HepG2 (cell line): ENCODE measurements around the gene SUSD2. TPM values are rescaled to one million over a fixed set of nuclear protein-coding genes. Genes with fewer than 3 reads are reported as not detected.
"Not testable (repeated sequence)": the region's sequence is repeated elsewhere in the genome, so short reads cannot be mapped to it uniquely, and the experiment has no call there.

Experiments used
- ATAC-seq: fragments of 200-7000 bp; cut with Tn5 transposase; 3 replicates; pipeline ENCODE4 v1.9.1; 2020; ENCODE audit warnings: mild to moderate bottlenecking, moderate library complexity
- BruUV-seq: library from RNA; stranded (reverse); fragments of 400-500 nt; replicated peaks from 2 replicates; lab custom pipeline; 2021; lab: Mats Ljungman, UMichigan
- CTCF ChIA-PET: fragments of 300-600 bp; formaldehyde crosslinking; extraction: SDS; loops from one replicate; lab custom pipeline; 2021; ENCODE audit warnings: low total read pairs, inconsistent platforms, low intra/inter-chr PET ratio; lab: Yijun Ruan, JAX
- POLR2A ChIA-PET: fragments of 350-600 bp; sonication (Branson Sonifier 250); formaldehyde crosslinking; loops from one replicate; lab custom pipeline; 2020; ENCODE audit warnings: antibody characterized with exemption, inconsistent platforms; lab: Yijun Ruan, JAX
- DNase-seq: peaks from one replicate; pipeline ENCODE4 v3.0.0-alpha.2; 2015; ENCODE audit warnings: low spot score
- FAIRE-seq: peaks from 3 replicates; lab custom pipeline; 2011; peaks lifted over from hg19 to GRCh38; lab: Jason Lieb, UNC
- H2AFZ ChIP-seq: one replicate; pipeline ENCODE4 v1.6.1; 2011; ENCODE audit warnings: low read length, inconsistent platforms
- H3K27ac ChIP-seq: fragments of 300-600 bp; 3 replicates; pipeline ENCODE4 v1.8.0; 2011; ENCODE audit warnings: mixed run types, mild to moderate bottlenecking, mixed read lengths, low read length, inconsistent platforms; ENCODE audit not compliant: insufficient read depth; ENCODE audit errors: extremely low read length
- H3K27me3 ChIP-seq, 2 experiments: fragments of 200-600 bp in 1 of 2; 2 replicates in 1 of 2; 3 replicates in 1 of 2; pipeline versions ENCODE4 v1.6.0 to v1.8.0; 2011; ENCODE audit warnings: low read length in 2 of 2, mild to moderate bottlenecking in 2 of 2, moderate library complexity in 2 of 2, inconsistent platforms in 1 of 2; ENCODE audit not compliant: insufficient read depth in 2 of 2, control insufficient read depth in 1 of 2
- H3K36me3 ChIP-seq, 2 experiments: fragments of 200-600 bp in 1 of 2; replicated peaks in 1 of 2; 2 replicates in 1 of 2; 3 replicates in 1 of 2; pipeline versions ENCODE4 v1.5.1 to v1.8.0; 2011; ENCODE audit warnings: low read length in 2 of 2, inconsistent platforms in 1 of 2; ENCODE audit not compliant: insufficient read depth in 2 of 2, control insufficient read depth in 1 of 2
- H3K4me1 ChIP-seq: 2 replicates; pipeline ENCODE4 v1.5.1; 2012; ENCODE audit warnings: low read length, inconsistent platforms; ENCODE audit not compliant: insufficient read depth
- H3K4me2 ChIP-seq: 2 replicates; pipeline ENCODE4 v1.6.0; 2011; ENCODE audit warnings: low read depth, low read length, inconsistent platforms
- H3K4me3 ChIP-seq, 3 experiments: fragments of 200-600 bp in 1 of 3; sonication (generic), shearing (Covaris generic) in 1 of 3; replicated peaks in 1 of 3; 2 replicates each; pipeline ENCODE4 v1.5.1; 2011 to 2016; ENCODE audit warnings: low read length in 3 of 3, inconsistent platforms in 2 of 3, low read depth in 2 of 3, mild to moderate bottlenecking in 2 of 3, control low read depth in 1 of 3, mixed read lengths in 1 of 3; ENCODE audit not compliant: insufficient read depth in 1 of 3
- H3K79me2 ChIP-seq: one replicate; pipeline ENCODE4 v1.6.1; 2011; ENCODE audit warnings: low read length, inconsistent platforms; ENCODE audit not compliant: insufficient read depth
- H3K9ac ChIP-seq: 2 replicates; pipeline ENCODE4 v1.6.0; 2011; ENCODE audit warnings: mild to moderate bottlenecking, low read depth, low read length, inconsistent platforms; ENCODE audit not compliant: insufficient read depth
- H3K9me3 ChIP-seq: 2 replicates; pipeline ENCODE4 v1.5.1; 2012; ENCODE audit warnings: mild to moderate bottlenecking, low read length
- H4K20me1 ChIP-seq: 2 replicates; pipeline ENCODE4 v1.6.0; 2011; ENCODE audit warnings: inconsistent platforms, mild to moderate bottlenecking, low read length, moderate library complexity; ENCODE audit not compliant: insufficient read depth
- ELF3 ChIP-seq: IDR thresholded peaks from 2 replicates; pipeline ENCODE4 v1.6.1; 2016; ENCODE audit warnings: missing genetic modification reagents, missing compliant biosample characterization
- NR2F6 ChIP-seq, 2 experiments: IDR thresholded peaks; 2 replicates each; pipeline ENCODE4 v1.6.1; 2016; ENCODE audit warnings: antibody characterized with exemption in 1 of 2, mild to moderate bottlenecking in 1 of 2
- ZKSCAN8 ChIP-seq: IDR thresholded peaks from 2 replicates; pipeline ENCODE4 v1.6.1; 2016; ENCODE audit warnings: borderline replicate concordance, missing genetic modification reagents, missing compliant biosample characterization
- ZNF234 ChIP-seq: sonication (generic); formaldehyde crosslinking; conservative IDR thresholded peaks from 2 replicates; pipeline ENCODE4 v1.5.1; 2020; ENCODE audit warnings: mild to moderate bottlenecking, missing genetic modification reagents
- WGBS: methylation state at CpG from one replicate; pipeline ENCODE4 v1.1.6; 2017; ENCODE audit warnings: low lambda C conversion rate; 5-methylcytosine and 5-hydroxymethylcytosine counted together
- in situ Hi-C: cut with HindIII; loops from 2 replicates; pipeline ENCODE4 v1.10.0; 2017; ENCODE audit warnings: low pct_unique_long_range_greater_than_20kb; ENCODE audit not compliant: extremely low pct_ligation_motif_present
- intact Hi-C: fragments of 100-400 bp; cut with micrococcal nuclease; formaldehyde crosslinking; loops from one replicate; pipeline ENCODE4 v1.10.0; 2022; ENCODE audit not compliant: unreplicated experiment
- polyA plus RNA-seq, 8 experiments: library from polyadenylated mRNA; depleted of rRNA in 3 of 8; stranded (reverse) in 7 of 8; unstranded in 1 of 8; fragments of >200 nt; fragmentation: Illumina TruSeq in 4 of 8; extraction: Trizol in 4 of 8; gene quantifications; 2 replicates each; pipeline versions ENCODE4 v1.2.1 to v1.2.3, GENCODE V29; 2011 to 2016; ENCODE audit warnings: low read depth in 4 of 8, missing spikeins in 1 of 8, mixed read lengths in 1 of 8; ENCODE audit not compliant: insufficient read depth in 1 of 8
- total RNA-seq, 5 experiments: library from RNA; depleted of rRNA; stranded (reverse); fragments of >200 nt; fragmentation: Illumina TruSeq; extraction: Trizol; gene quantifications; 2 replicates each; pipeline ENCODE4 v1.2.3, GENCODE V29; 2016; ENCODE audit warnings: low read depth in 1 of 5

The SUSD2 gene
- total and polyA plus RNA-seq, 2 of the 13 experiments (the other 11 are each of a cell fraction or from before 2014, with no cell fraction given) = 2.1 to 11.0 TPM

GRCh38 chr22:24134090-24134846 is 47.0 kb upstream of the SUSD2 start:
- DNase-seq (no peak), ATAC-seq (no peak), FAIRE-seq (no peak)
- peaks cover 37 to 70% of the 10 kb centered on the region in 2 experiments for H3K36me3 ChIP-seq
- H3K27ac ChIP-seq = no peak overlapping the region
- TF ChIP-seq ZNF234 = no peak
- no peak for TF ChIP-seq ZKSCAN8 (CRISPR knock-in tag)
- no peak for TF ChIP-seq ELF3 (CRISPR knock-in tag)
- TF ChIP-seq NR2F6 (IDR thresholded peaks at IDR 0.05) = no peak
- no peak for TF ChIP-seq NR2F6 (CRISPR knock-in tag; IDR thresholded peaks at IDR 0.05)
- no peaks in the 10 kb centered on the region for H3K9me3 ChIP-seq
- POLR2A ChIA-PET = no interaction called here
- in situ Hi-C loops (no loop called here), intact Hi-C loops (no loop called here)
- H3K4me3 ChIP-seq = no peak overlapping the region
- H3K4me1 ChIP-seq = no peaks in the 10 kb centered on the region
- H3K79me2 ChIP-seq = no peaks in the 10 kb centered on the region
- H3K27me3 ChIP-seq = no peaks in the 10 kb centered on the region
- CTCF ChIA-PET = no interaction called here
- no peak overlapping the region for H3K9ac ChIP-seq
- no peak overlapping the region for H2AFZ ChIP-seq
- H3K4me2 ChIP-seq = no peak overlapping the region
- 98% methylated on average over 19 of the region's 22 CpGs for WGBS
- no TSS peak for BruUV-seq
- H4K20me1 ChIP-seq = no peaks in the 10 kb centered on the region

GRCh38 chr22:24136533-24136932 is 44.8 kb upstream of the SUSD2 start:
- intact Hi-C loops, H2AFZ ChIP-seq, H3K27me3 ChIP-seq, H3K9me3 ChIP-seq, H3K79me2 ChIP-seq, H3K9ac ChIP-seq, ATAC-seq, H4K20me1 ChIP-seq, H3K4me2 ChIP-seq, POLR2A ChIA-PET, H3K4me3 ChIP-seq, DNase-seq, CTCF ChIA-PET, FAIRE-seq, H3K27ac ChIP-seq, in situ Hi-C loops, BruUV-seq, H3K4me1 ChIP-seq: not testable (repeated sequence)
- peaks cover 35 to 76% of the 10 kb centered on the region in 2 experiments for H3K36me3 ChIP-seq
- 95% methylated on average over 6 of the region's 6 CpGs for WGBS
